ENCODE results near the gene RFTN1. TPM values are rescaled to one million over a fixed set of nuclear protein-coding genes. Genes with fewer than 3 reads are reported as not detected.

Gene RFTN1
- total and polyA plus RNA-seq, 2 donors (not counting 3 experiments of a cell fraction or from before 2014, with no cell fraction given), result 40.3 to 43.3 TPM

DNA sequence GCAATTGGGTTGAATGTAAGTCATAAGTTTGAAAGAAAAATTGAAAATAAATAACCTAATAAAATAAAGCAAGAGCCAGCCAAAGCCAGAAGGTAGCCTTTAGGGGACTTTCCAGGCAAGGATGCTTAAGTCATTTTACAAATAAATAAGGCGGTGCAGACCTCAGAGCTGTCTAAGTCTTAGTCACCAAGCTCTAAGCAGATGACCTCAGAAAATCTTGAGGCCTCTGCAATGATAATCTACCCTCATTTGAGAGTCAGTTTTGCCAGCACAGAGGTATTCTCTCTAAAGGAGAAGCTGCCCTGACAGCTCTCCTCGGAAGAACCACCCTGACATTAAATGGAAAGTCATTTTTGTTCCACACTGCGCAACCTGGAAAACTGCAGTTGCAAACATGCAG, 134.6 kb downstream of the RFTN1 start:
- FAIRE-seq (no peak), DNase-seq (ENCODE audit: low read depth, low spot score) (no peak)
- Histone ChIP-seq H3K9me3 (replicated peaks; ENCODE audit: control insufficient read depth, insufficient read depth, low read length) (no peaks in the 10 kb centered on the region), H3K4me2 (ENCODE audit: insufficient read depth, low read length) (no peak overlapping the region), H3K4me1 (ENCODE audit: control insufficient read depth, extremely low read depth, insufficient read depth, low read length) (no peaks in the 10 kb centered on the region), H3K27me3 (ENCODE audit: control insufficient read depth in 2 of 2, insufficient read depth in 2 of 2, low read length in 2 of 2) (no peaks in the 10 kb centered on the region), H3K4me3 (replicated peaks in 1 of 3; ENCODE audit: insufficient read depth in 1 of 3, low read depth in 1 of 3, low read length in 3 of 3) (no peak overlapping the region), H3K36me3 (ENCODE audit: control insufficient read depth in 2 of 2, extremely low read depth in 1 of 2, insufficient read depth in 2 of 2, low read length in 2 of 2) (peaks cover 4 to 11% of the 10 kb centered on the region in 2 experiments), H3K27ac (ENCODE audit: insufficient read depth, low read depth, low read length) (no peak overlapping the region), H2AFZ (ENCODE audit: low read depth, low read length) (no peak overlapping the region), H3K9me1 (replicated peaks; ENCODE audit: control insufficient read depth, extremely low read depth, insufficient read depth, low read length) (no peaks in the 10 kb centered on the region), H4K20me1 (replicated peaks; ENCODE audit: control insufficient read depth, extremely low read depth, insufficient read depth, low read length) (no peaks in the 10 kb centered on the region), H3K79me2 (ENCODE audit: control insufficient read depth, insufficient read depth, low read length) (no peaks in the 10 kb centered on the region), H3K9ac (replicated peaks; ENCODE audit: extremely low read depth, insufficient read depth, low read length) (no peak overlapping the region)
- ChIA-PET POLR2A (no interaction called here), CTCF (interaction anchor here (1.6 kb wide), 1 partner anchor 13 kb away, joined by 5 read pairs; no protein-coding TSS in a partner anchor)
- no TSS peak for BruUV-seq (replicated peaks)
- TF ChIP-seq, protein P1, sequence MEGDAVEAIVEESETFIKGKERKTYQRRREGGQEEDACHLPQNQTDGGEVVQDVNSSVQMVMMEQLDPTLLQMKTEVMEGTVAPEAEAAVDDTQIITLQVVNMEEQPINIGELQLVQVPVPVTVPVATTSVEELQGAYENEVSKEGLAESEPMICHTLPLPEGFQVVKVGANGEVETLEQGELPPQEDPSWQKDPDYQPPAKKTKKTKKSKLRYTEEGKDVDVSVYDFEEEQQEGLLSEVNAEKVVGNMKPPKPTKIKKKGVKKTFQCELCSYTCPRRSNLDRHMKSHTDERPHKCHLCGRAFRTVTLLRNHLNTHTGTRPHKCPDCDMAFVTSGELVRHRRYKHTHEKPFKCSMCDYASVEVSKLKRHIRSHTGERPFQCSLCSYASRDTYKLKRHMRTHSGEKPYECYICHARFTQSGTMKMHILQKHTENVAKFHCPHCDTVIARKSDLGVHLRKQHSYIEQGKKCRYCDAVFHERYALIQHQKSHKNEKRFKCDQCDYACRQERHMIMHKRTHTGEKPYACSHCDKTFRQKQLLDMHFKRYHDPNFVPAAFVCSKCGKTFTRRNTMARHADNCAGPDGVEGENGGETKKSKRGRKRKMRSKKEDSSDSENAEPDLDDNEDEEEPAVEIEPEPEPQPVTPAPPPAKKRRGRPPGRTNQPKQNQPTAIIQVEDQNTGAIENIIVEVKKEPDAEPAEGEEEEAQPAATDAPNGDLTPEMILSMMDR (IDR thresholded peaks at IDR 0.05; ENCODE audit: extremely low read depth in 1 of 2, insufficient read depth in 1 of 2, low read depth in 1 of 2, low read length in 2 of 2), result no peak
- no peak for TF ChIP-seq EZH2 (IDR thresholded peaks at IDR 0.05; ENCODE audit: borderline replicate concordance, low read depth, low read length, severe bottlenecking)
- intact Hi-C loops (cut with micrococcal nuclease) (loop anchor here (1.0 kb wide), 1 partner anchor 171 kb away; no protein-coding TSS in a partner anchor), dilution Hi-C loops (cut with MboI; ENCODE audit: extremely low pct_ligation_motif_present, low sequenced_read_pairs) (no loop called here)

DNA sequence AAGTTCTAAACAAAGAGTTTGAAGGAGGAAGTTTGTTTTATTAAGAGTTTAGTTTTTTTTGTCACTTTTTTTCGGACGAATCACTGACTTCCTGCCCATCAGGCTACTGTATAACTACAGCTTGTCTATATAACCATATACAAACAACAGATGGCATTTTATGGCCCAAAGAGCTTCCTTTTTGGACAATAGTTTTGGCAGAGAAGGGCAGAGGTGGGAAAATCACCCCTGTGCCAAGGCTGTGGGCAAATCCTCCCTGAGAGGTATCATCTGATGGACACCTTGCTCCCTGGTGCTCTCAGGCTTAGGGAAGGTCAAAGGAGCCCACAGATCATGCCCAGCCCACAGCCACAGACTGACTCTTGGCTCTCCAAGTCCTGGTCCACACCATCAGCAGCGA, 135.1 kb downstream of the RFTN1 start:
- POLR2A ChIA-PET, result no interaction called here
- peaks cover 4 to 11% of the 10 kb centered on the region in 2 experiments for H3K36me3 ChIP-seq (ENCODE audit: control insufficient read depth in 2 of 2, extremely low read depth in 1 of 2, insufficient read depth in 2 of 2, low read length in 2 of 2)
- intact Hi-C loops (cut with micrococcal nuclease) (no loop called here), dilution Hi-C loops (cut with MboI; ENCODE audit: extremely low pct_ligation_motif_present, low sequenced_read_pairs) (no loop called here)
- H2AFZ ChIP-seq (ENCODE audit: low read depth, low read length), result no peak overlapping the region
- FAIRE-seq, result no peak
- DNase-seq (ENCODE audit: low read depth, low spot score), result no peak
- CTCF ChIA-PET, result interaction anchor here (1.4 to 1.6 kb wide), 2 partner anchors 11 to 13 kb away, joined by 3 to 5 read pairs; no protein-coding TSS in a partner anchor
- no peaks in the 10 kb centered on the region for H4K20me1 ChIP-seq (replicated peaks; ENCODE audit: control insufficient read depth, extremely low read depth, insufficient read depth, low read length)
- H3K4me3 ChIP-seq (replicated peaks in 1 of 3; ENCODE audit: insufficient read depth in 1 of 3, low read depth in 1 of 3, low read length in 3 of 3), result no peak overlapping the region
- H3K4me1 ChIP-seq (ENCODE audit: control insufficient read depth, extremely low read depth, insufficient read depth, low read length), result no peaks in the 10 kb centered on the region
- no TSS peak for BruUV-seq (replicated peaks)
- no peak for TF ChIP-seq EZH2 (IDR thresholded peaks at IDR 0.05; ENCODE audit: borderline replicate concordance, low read depth, low read length, severe bottlenecking)
- no peak for TF ChIP-seq POLR2A (IDR thresholded peaks at IDR 0.05; ENCODE audit: low read depth, low read length)
- no peak for TF ChIP-seq POLR2AphosphoS5 (IDR thresholded peaks at IDR 0.05; ENCODE audit: insufficient read depth, low read depth, low read length)
- TF ChIP-seq, protein P1 (IDR thresholded peaks at IDR 0.05; ENCODE audit: extremely low read depth in 1 of 2, insufficient read depth in 1 of 2, low read depth in 1 of 2, low read length in 2 of 2), result no peak
- TF ChIP-seq GATA2 (IDR thresholded peaks at IDR 0.05; ENCODE audit: insufficient read depth, insufficient read length, low read depth, low read length), result no peak
- TF ChIP-seq, protein P2, sequence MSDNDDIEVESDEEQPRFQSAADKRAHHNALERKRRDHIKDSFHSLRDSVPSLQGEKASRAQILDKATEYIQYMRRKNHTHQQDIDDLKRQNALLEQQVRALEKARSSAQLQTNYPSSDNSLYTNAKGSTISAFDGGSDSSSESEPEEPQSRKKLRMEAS (IDR thresholded peaks at IDR 0.05; ENCODE audit: insufficient read depth, insufficient read length), result no peak
- TF ChIP-seq JUN (IDR thresholded peaks at IDR 0.05; ENCODE audit: borderline replicate concordance, insufficient read depth, insufficient read length, low read depth), result no peak
- TF ChIP-seq MYC (IDR thresholded peaks at IDR 0.05; ENCODE audit: low read depth, low read length), result no peak
- TF ChIP-seq FOS (IDR thresholded peaks at IDR 0.05; ENCODE audit: borderline replicate concordance, insufficient read depth, low read length), result no peak
- H3K79me2 ChIP-seq (ENCODE audit: control insufficient read depth, insufficient read depth, low read length), result no peaks in the 10 kb centered on the region
- H3K27ac ChIP-seq (ENCODE audit: insufficient read depth, low read depth, low read length), result no peak overlapping the region
- no peaks in the 10 kb centered on the region for H3K9me1 ChIP-seq (replicated peaks; ENCODE audit: control insufficient read depth, extremely low read depth, insufficient read depth, low read length)
- no peak overlapping the region for H3K9ac ChIP-seq (replicated peaks; ENCODE audit: extremely low read depth, insufficient read depth, low read length)
- no peak overlapping the region for H3K4me2 ChIP-seq (ENCODE audit: insufficient read depth, low read length)
- no peaks in the 10 kb centered on the region for H3K9me3 ChIP-seq (replicated peaks; ENCODE audit: control insufficient read depth, insufficient read depth, low read length)
- no peaks in the 10 kb centered on the region for H3K27me3 ChIP-seq (ENCODE audit: control insufficient read depth in 2 of 2, insufficient read depth in 2 of 2, low read length in 2 of 2)
